Suprapubic skin (tissue), 4 donors: Measurements from ENCODE around the gene KDM8.

Experiments
- CTCF ChIP-seq, 2 donors: fragments of 200-600 bp in 1 of 2; fragments of 450-650 bp in 1 of 2; sonication (generic) in 1 of 2; IDR thresholded peaks; one replicate each; pipeline ENCODE4 v1.5.1; 2016 to 2019; ENCODE audit warnings: antibody characterized with exemption in 2 of 2, mild to moderate bottlenecking in 1 of 2, moderate library complexity in 1 of 2
- EP300 ChIP-seq: sonication (generic); formaldehyde crosslinking; IDR thresholded peaks from one replicate; pipeline ENCODE4 v1.6.1; 2017; ENCODE audit warnings: antibody characterized with exemption
- POLR2A ChIP-seq, 2 donors: fragments of 450-650 bp; IDR thresholded peaks; one replicate each; pipeline ENCODE4 v1.6.1; 2017; ENCODE audit warnings: antibody characterized with exemption in 2 of 2, mild to moderate bottlenecking in 2 of 2, moderate library complexity in 2 of 2
- POLR2AphosphoS5 ChIP-seq, 3 donors: sonication (generic); formaldehyde crosslinking; IDR thresholded peaks; one replicate each; pipeline ENCODE4 v1.6.1; 2017; ENCODE audit warnings: antibody characterized with exemption in 3 of 3

- no peak for TF ChIP-seq CTCF (IDR thresholded peaks at IDR 0.05)
- no peak for TF ChIP-seq EP300
- TF ChIP-seq POLR2AphosphoS5 (IDR thresholded peaks at IDR 0.05) = no peak
- TF ChIP-seq POLR2A (IDR thresholded peaks at IDR 0.05) = no peak
Observed at GRCh38 chr16:27239906-27240655, 36.8 kb downstream of the KDM8 start.
